ENCODE results near the gene NAT16. TPM values are rescaled to one million over a fixed set of nuclear protein-coding genes. Genes with fewer than 3 reads are reported as not detected.
A peak's percentile ranks its signal among the peaks of the same experiment; 100 is the strongest.

Gene NAT16
- total and polyA plus RNA-seq, 2 of the 8 experiments (the other 6 are each of a cell fraction or from before 2014, with no cell fraction given) = 0.26 to 0.84 TPM

GRCh38 chr7:101220295-101220694 lies 40.2 kb upstream of the NAT16 start:
- H2BK12ac ChIP-seq (ENCODE audit: low read depth, low read length) = no peak overlapping the region
- H4K91ac ChIP-seq (replicated peaks; ENCODE audit: insufficient read length, low read length) = no peak overlapping the region
- CTCF ChIA-PET (ENCODE audit: partially characterized antibody) = interaction anchor here (0.8 to 9.0 kb wide), 8 partner anchors 15 to 95 kb away, joined by 3 to 79 read pairs (median 4); partner anchors contain the start of gene FIS1
- no peak overlapping the region for H4K5ac ChIP-seq (ENCODE audit: insufficient read length, low read depth, low read length)
- no peak overlapping the region for H3K23ac ChIP-seq (ENCODE audit: insufficient read length)
- H3K79me2 ChIP-seq (ENCODE audit: control insufficient read depth in 1 of 2, insufficient read depth in 2 of 2, low read length in 2 of 2) = peaks cover 0 to 6% of the 10 kb centered on the region in 2 experiments; a peak in 1 of 4 replicates
- H3K9ac ChIP-seq (replicated peaks in 1 of 4; ENCODE audit: extremely low read depth in 1 of 4, low read depth in 3 of 4, low read length in 3 of 4) = no peak overlapping the region
- no peak overlapping the region for H2BK15ac ChIP-seq (ENCODE audit: low read length)
- H2BK120ac ChIP-seq (replicated peaks; ENCODE audit: low read depth, low read length) = no peak overlapping the region
- DNase-seq (ENCODE audit: low read depth in 1 of 2, low spot score in 2 of 2) = no peak
- H3K56ac ChIP-seq (replicated peaks; ENCODE audit: insufficient read length, low read depth, low read length) = no peak overlapping the region
- WGBS, 2 experiments (ENCODE audit: extremely low coverage in 1 of 2, insufficient coverage in 1 of 2, insufficient read length in 1 of 2, insufficient replicate concordance in 2 of 2, low coverage in 1 of 2, low lambda C conversion rate in 2 of 2, missing lambda C conversion rate in 1 of 2) = 91% methylated on average over 5 of the region's 5 CpGs; no CpG with 5 or more reads in 1 of the 2 experiments
- peaks cover 17% of the 10 kb centered on the region for H3K23me2 ChIP-seq (ENCODE audit: low read depth, low read length)
- no peak overlapping the region for H3K18ac ChIP-seq (ENCODE audit: extremely low read depth, low read length)
- H3K79me1 ChIP-seq (ENCODE audit: low read depth, low read length) = peaks cover 2% of the 10 kb centered on the region; the same call in 1 of the 2 replicates
- H3K4me1 ChIP-seq (replicated peaks in 1 of 4; ENCODE audit: control insufficient read depth in 3 of 4, insufficient read depth in 4 of 4, low read length in 3 of 4) = peaks cover 0 to 13% (median 7%) of the 10 kb centered on the region in 4 experiments; a peak in 5 of 7 replicates
- H3K4me2 ChIP-seq (ENCODE audit: insufficient read depth in 1 of 2, low read depth in 2 of 2, low read length in 2 of 2) = no peak overlapping the region
- H3K4ac ChIP-seq (replicated peaks; ENCODE audit: insufficient read length, low read depth, low read length) = no peak overlapping the region
- H4K20me1 ChIP-seq (replicated peaks in 1 of 2; ENCODE audit: control insufficient read depth in 1 of 2, insufficient read depth in 2 of 2, low read length in 2 of 2) = peaks cover 0 to 7% of the 10 kb centered on the region in 2 experiments
- no peaks in the 10 kb centered on the region for H3K27me3 ChIP-seq (replicated peaks in 1 of 4; ENCODE audit: control insufficient read depth in 3 of 4, extremely low read depth in 1 of 4, insufficient read depth in 3 of 4, low read length in 3 of 4)
- no peak overlapping the region; the same call in 1 of the 2 replicates for H3K27ac ChIP-seq (ENCODE audit: low read depth, low read length)
- no peak overlapping the region for H3K14ac ChIP-seq (ENCODE audit: insufficient read length)
- H2AK5ac ChIP-seq (ENCODE audit: low read depth, low read length) = 0 out of 2 replicates have a peak overlapping the region, but pooled peaks have one; percentile 39
- H2BK20ac ChIP-seq (ENCODE audit: low read length) = no peak overlapping the region
- TF ChIP-seq SIN3A (conservative IDR thresholded peaks at IDR 0.05 in 1 of 2, IDR thresholded peaks at IDR 0.05 in 1 of 2; ENCODE audit: low read depth in 1 of 2, low read length in 2 of 2) (no peak), CHD1 (IDR thresholded peaks at IDR 0.05; ENCODE audit: low read depth, low read length) (no peak), TEAD4 (IDR thresholded peaks at IDR 0.05; ENCODE audit: low read depth, low read length) (no peak), ATF2 (IDR thresholded peaks at IDR 0.05; ENCODE audit: low read length) (no peak), PHF8 (conservative IDR thresholded peaks at IDR 0.05; ENCODE audit: low read depth, low read length) (no peak)
- POLR2A ChIA-PET (ENCODE audit: partially characterized antibody) = interaction anchor here (1.5 to 3.8 kb wide), 2 partner anchors 12 to 15 kb away, joined by 3 to 15 read pairs; no protein-coding TSS in a partner anchor
- H4K8ac ChIP-seq (ENCODE audit: extremely low read depth, insufficient read depth, low read length) = no peak overlapping the region
- FAIRE-seq = no peak
- no peak overlapping the region for H2BK5ac ChIP-seq (ENCODE audit: low read depth, low read length)
- H3K36me3 ChIP-seq (ENCODE audit: control insufficient read depth in 2 of 4, insufficient read depth in 4 of 4, low read length in 3 of 4) = peaks cover 2 to 8% (median 5%) of the 10 kb centered on the region in 4 experiments; a peak in 6 of 8 replicates
- H3K4me3 ChIP-seq (ENCODE audit: extremely low read depth in 1 of 4, insufficient read depth in 2 of 4, low read depth in 3 of 4, low read length in 4 of 4) = no peak overlapping the region
- H3K9me3 ChIP-seq (ENCODE audit: insufficient read depth in 2 of 2, low read depth in 1 of 2, low read length in 1 of 2) = no peaks in the 10 kb centered on the region
- no peak overlapping the region for H2AFZ ChIP-seq (ENCODE audit: low read length)

Measured in H1 (cell line).